GM23338 (cell line): ENCODE results near the gene CXCL6. TPM values are rescaled to one million over a fixed set of nuclear protein-coding genes. Genes with fewer than 3 reads are reported as not detected.

Source experiments
- ATAC-seq: fragments of 200-7000 bp; cut with Tn5 transposase; 3 replicates; pipeline ENCODE4 v1.9.1; 2020
- DNase-seq: peaks from one replicate; pipeline ENCODE4 v3.0.0-alpha.2; 2015; ENCODE audit warnings: low spot score
- H2AFZ ChIP-seq: fragments of 200-600 bp; sonication (generic); 2 replicates; pipeline ENCODE4 v1.8.0; 2016; ENCODE audit warnings: antibody characterized with exemption, mild to moderate bottlenecking, moderate library complexity
- H3F3A ChIP-seq: fragments of 200-600 bp; sonication (generic); replicated peaks from 2 replicates; pipeline ENCODE4 v1.8.0; 2017; ENCODE audit warnings: antibody characterized with exemption, mixed run types, low read depth
- H3K27ac ChIP-seq: fragments of 200-600 bp; sonication (generic); 2 replicates; pipeline ENCODE4 v1.6.1; 2016; ENCODE audit warnings: low read depth
- H3K27me3 ChIP-seq: fragments of 200-600 bp; sonication (generic); 2 replicates; pipeline ENCODE4 v1.8.0; 2016; ENCODE audit warnings: mild to moderate bottlenecking, mixed run types, moderate library complexity; ENCODE audit not compliant: insufficient read depth
- H3K36me3 ChIP-seq: fragments of 200-600 bp; sonication (generic); 2 replicates; pipeline ENCODE4 v1.8.0; 2016; ENCODE audit warnings: mild to moderate bottlenecking; ENCODE audit not compliant: insufficient read depth
- H3K4me1 ChIP-seq: fragments of 200-600 bp; sonication (generic); 2 replicates; pipeline ENCODE4 v1.8.0; 2016; ENCODE audit warnings: mild to moderate bottlenecking, moderate library complexity; ENCODE audit not compliant: insufficient read depth
- H3K4me2 ChIP-seq: fragments of 200-600 bp; sonication (generic); 2 replicates; pipeline ENCODE4 v1.7.1; 2017; ENCODE audit warnings: mixed run types
- H3K4me3 ChIP-seq: fragments of 200-600 bp; sonication (generic); 2 replicates; pipeline ENCODE4 v1.6.1; 2016; ENCODE audit warnings: mixed run types
- H3K79me2 ChIP-seq: fragments of 200-600 bp; sonication (generic); replicated peaks from 2 replicates; pipeline ENCODE4 v1.8.0; 2017; ENCODE audit warnings: mild to moderate bottlenecking; ENCODE audit not compliant: insufficient read depth
- H3K9me2 ChIP-seq: fragments of 200-600 bp; sonication (generic); 2 replicates; pipeline ENCODE4 v1.8.0; 2017; ENCODE audit not compliant: insufficient read depth
- H4K20me1 ChIP-seq: fragments of 200-600 bp; sonication (generic); replicated peaks from 2 replicates; pipeline ENCODE4 v1.8.0; 2017; ENCODE audit warnings: mild to moderate bottlenecking; ENCODE audit not compliant: insufficient read depth
- H3K27ac Mint-ChIP-seq: 2 replicates; pipeline ENCODE4 v1.8.0; 2020; ENCODE audit warnings: inconsistent platforms, mild to moderate bottlenecking, moderate library complexity, mixed read lengths
- H3K27me3 Mint-ChIP-seq: 3 replicates; pipeline ENCODE4 v1.8.0; 2022; ENCODE audit warnings: low read depth, mild to moderate bottlenecking, moderate library complexity, mixed read lengths, inconsistent platforms; ENCODE audit not compliant: insufficient read depth, poor library complexity
- H3K36me3 Mint-ChIP-seq: 3 replicates; pipeline ENCODE4 v1.8.0; 2021; ENCODE audit warnings: low read depth, mild to moderate bottlenecking, inconsistent platforms, moderate library complexity, mixed read lengths
- H3K4me1 Mint-ChIP-seq: 3 replicates; pipeline ENCODE4 v1.8.0; 2020; ENCODE audit warnings: mild to moderate bottlenecking, inconsistent platforms, mixed read lengths
- H3K4me3 Mint-ChIP-seq: 3 replicates; pipeline ENCODE4 v1.8.0; 2021; ENCODE audit warnings: moderate library complexity, mild to moderate bottlenecking, inconsistent platforms, mixed read lengths
- H3K9me3 Mint-ChIP-seq: 3 replicates; pipeline ENCODE4 v1.8.0; 2020; ENCODE audit warnings: moderate library complexity, mild to moderate bottlenecking, inconsistent platforms, mixed read lengths
- CTCF ChIP-seq, 2 experiments: fragments of 200-600 bp in 1 of 2; sonication (generic) in 1 of 2; conservative IDR thresholded peaks; 2 replicates each; pipeline versions ENCODE4 v1.5.1 to v1.6.1; 2016 to 2017; ENCODE audit warnings: antibody characterized with exemption in 2 of 2, low read depth in 2 of 2, mild to moderate bottlenecking in 2 of 2, moderate library complexity in 1 of 2
- EZH2 ChIP-seq: fragments of 200-600 bp; sonication (generic); IDR thresholded peaks from one replicate; pipeline ENCODE4 v1.8.0; 2017; ENCODE audit warnings: antibody characterized with exemption, mild to moderate bottlenecking, low read depth; ENCODE audit not compliant: unreplicated experiment
- EZH2phosphoT487 ChIP-seq: fragments of 200-600 bp; sonication (generic); IDR thresholded peaks from one replicate; pipeline ENCODE4 v1.8.1; 2018; ENCODE audit warnings: antibody characterized with exemption; ENCODE audit not compliant: unreplicated experiment
- JUNB ChIP-seq: IDR thresholded peaks from one replicate; pipeline ENCODE4 v1.6.1; 2016; ENCODE audit warnings: antibody characterized with exemption; ENCODE audit not compliant: unreplicated experiment
- POLR2AphosphoS5 ChIP-seq: IDR thresholded peaks from 2 replicates; pipeline ENCODE4 v1.6.1; 2016; ENCODE audit warnings: antibody characterized with exemption, low read depth
- STAT1 ChIP-seq: IDR thresholded peaks from one replicate; pipeline ENCODE4 v1.6.1; 2016; ENCODE audit warnings: antibody characterized with exemption; ENCODE audit not compliant: unreplicated experiment
- ZNF331 ChIP-seq: fragments of 250-450 bp; sonication (Bioruptor Pico); IDR thresholded peaks from 2 replicates; pipeline ENCODE4 v1.5.0; 2020; ENCODE audit warnings: low read depth, mild to moderate bottlenecking, moderate library complexity
- ZNF462 ChIP-seq: fragments of 250-450 bp; sonication (Bioruptor Pico); IDR thresholded peaks from 2 replicates; pipeline ENCODE4 v1.5.0; 2020; ENCODE audit warnings: mild to moderate bottlenecking, moderate library complexity
- polyA plus RNA-seq: library from polyadenylated mRNA; unstranded; fragments of >200 nt; fragmentation: Nextera tagmentation; extraction: Ambion mirVana; gene quantifications from 2 replicates; pipeline ENCODE4 v1.2.1, GENCODE V29; 2016
- total RNA-seq: library from RNA; depleted of rRNA; stranded (reverse); fragments of >200 nt; shearing (Covaris generic); gene quantifications from 2 replicates; pipeline ENCODE4 v1.2.3, GENCODE V29; 2014

Gene CXCL6
- total and polyA plus RNA-seq, 2 experiments from 2014 or later = 7.2 to 11.8 TPM

DNA sequence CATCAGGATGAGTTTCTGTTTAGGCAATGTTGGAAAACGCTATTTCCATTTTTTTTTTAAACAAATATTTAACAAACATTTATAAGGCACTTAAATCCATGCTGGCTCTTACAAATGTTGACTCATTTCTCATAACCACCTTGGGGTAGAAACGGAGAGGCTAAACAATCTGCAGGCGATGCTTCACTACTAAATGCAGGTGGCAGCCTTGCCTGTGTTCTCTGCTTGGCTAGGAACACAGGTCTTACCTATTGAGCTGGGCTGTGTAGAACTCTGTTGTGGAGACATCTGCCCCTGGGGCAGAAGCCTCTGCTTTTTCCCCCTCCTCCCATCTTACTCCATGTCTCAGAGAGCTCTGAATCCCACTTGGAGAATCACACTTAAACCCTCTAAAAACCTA lies 31.3 kb downstream of the CXCL6 start:
- Histone ChIP-seq H2AFZ (no peak overlapping the region), H3K9me2 (no peaks in the 10 kb centered on the region), H3K79me2 (no peaks in the 10 kb centered on the region), H3K4me1 (peaks cover 18% of the 10 kb centered on the region), H4K20me1 (no peaks in the 10 kb centered on the region), H3F3A (no peaks in the 10 kb centered on the region; the same call in 1 of the 2 replicates), H3K4me2 (peak overlapping the region; percentile 89; the same call in 1 of the 2 replicates), H3K27ac (no peak overlapping the region), H3K27me3 (peaks cover 23% of the 10 kb centered on the region), H3K36me3 (no peaks in the 10 kb centered on the region), H3K4me3 (peak overlapping the region; percentile 80; the same call in 1 of the 2 replicates)
- TF ChIP-seq ZNF331 (CRISPR knock-in tag) = no peak
- peak in 1 of 2 experiments; percentile 53; a peak in 2 of 4 replicates for TF ChIP-seq CTCF (conservative IDR thresholded peaks at IDR 0.05; ENCODE audit: low read depth in 2 of 2)
- Mint-ChIP-seq H3K27me3 (peaks cover 12% of the 10 kb centered on the region), H3K4me1 (peaks cover 25% of the 10 kb centered on the region), H3K4me3 (no peak overlapping the region; the same call in 2 of the 3 replicates), H3K36me3 (no peaks in the 10 kb centered on the region), H3K27ac (no peak overlapping the region), H3K9me3 (no peaks in the 10 kb centered on the region)
- DNase-seq (peak; percentile 31), ATAC-seq (peak; percentile 12)

- Histone ChIP-seq H4K20me1 (no peaks in the 10 kb centered on the region), H3K27ac (no peak overlapping the region), H3K4me2 (peak overlapping the region; percentile 89), H3K4me3 (peak overlapping the region; percentile 80), H2AFZ (peak overlapping the region; percentile 87), H3K4me1 (peaks cover 18% of the 10 kb centered on the region), H3K9me2 (no peaks in the 10 kb centered on the region), H3K79me2 (no peaks in the 10 kb centered on the region), H3K36me3 (no peaks in the 10 kb centered on the region), H3F3A (no peaks in the 10 kb centered on the region; the same call in 1 of the 2 replicates), H3K27me3 (peaks cover 23% of the 10 kb centered on the region)
- Mint-ChIP-seq H3K27ac (no peak overlapping the region), H3K36me3 (no peaks in the 10 kb centered on the region), H3K4me1 (peaks cover 25% of the 10 kb centered on the region), H3K4me3 (peak overlapping the region; percentile 76), H3K9me3 (no peaks in the 10 kb centered on the region), H3K27me3 (peaks cover 12% of the 10 kb centered on the region)
- TF ChIP-seq ZNF462 (CRISPR knock-in tag) (no peak), EZH2phosphoT487 (no peak), STAT1 (no peak), POLR2AphosphoS5 (no peak), CTCF (conservative IDR thresholded peaks at IDR 0.05; ENCODE audit: low read depth in 2 of 2) (no peak), JUNB (no peak), EZH2 (no peak)
- DNase-seq (peak; percentile 54), ATAC-seq (peak; percentile 70)
These were observed 32.0 kb downstream of the CXCL6 start for GRCh38 chr4:73868206-73869129.
